K562 (cell line): ENCODE measurements around the gene ABCG1. TPM values are rescaled to one million over a fixed set of nuclear protein-coding genes. Genes with fewer than 3 reads are reported as not detected.

ENCODE experiments used
- ATAC-seq: fragments of 200-7000 bp; cut with Tn5 transposase; 3 replicates; pipeline ENCODE4 v1.9.1; 2020; ENCODE audit warnings: moderate library complexity
- BruUV-seq: library from RNA; stranded (reverse); fragments of 400-500 nt; replicated peaks from 2 replicates; lab custom pipeline; 2021; lab: Mats Ljungman, UMichigan
- CTCF ChIA-PET: fragments of 300-600 bp; formaldehyde crosslinking; extraction: SDS; loops from one replicate; lab custom pipeline; 2021; ENCODE audit warnings: low intra/inter-chr PET ratio; lab: Yijun Ruan, JAX
- POLR2A ChIA-PET: fragments of 300-600, 350-650 bp; sonication (Branson Sonifier 250); formaldehyde crosslinking; extraction: SDS; loops from one replicate; lab custom pipeline; 2021; ENCODE audit warnings: antibody characterized with exemption, inconsistent platforms; lab: Yijun Ruan, JAX
- DNase-seq, 4 experiments: peaks; one replicate each; pipeline versions ENCODE4 v3.0.0 to v3.0.0-alpha.2; 2011 to 2018; ENCODE audit warnings: low spot score in 3 of 4, mixed read lengths in 3 of 4; ENCODE audit errors: extremely low read depth in 1 of 4
- FAIRE-seq: peaks from 2 replicates; lab custom pipeline; 2011; peaks lifted over from hg19 to GRCh38; lab: Jason Lieb, UNC
- H2AFZ ChIP-seq: 2 replicates; pipeline ENCODE4 v1.6.0; 2011; ENCODE audit warnings: low read depth, low read length, control low read depth, inconsistent platforms
- H3K27ac ChIP-seq: fragments of 200-600 bp; 3 replicates; pipeline ENCODE4 v1.8.0; 2011; ENCODE audit warnings: low read depth, mild to moderate bottlenecking, control low read depth, inconsistent platforms, low read length, moderate library complexity, mixed read lengths; ENCODE audit errors: extremely low read depth
- H3K27me3 ChIP-seq, 2 experiments: fragments of 300-600 bp in 1 of 2; 2 replicates in 1 of 2; 3 replicates in 1 of 2; pipeline versions ENCODE4 v1.6.0 to v1.8.0; 2011; ENCODE audit warnings: inconsistent platforms in 2 of 2, low read length in 2 of 2, mild to moderate bottlenecking in 1 of 2, mixed read lengths in 1 of 2, moderate library complexity in 1 of 2; ENCODE audit not compliant: control insufficient read depth in 2 of 2, insufficient read depth in 2 of 2
- H3K36me3 ChIP-seq: fragments of 300-600 bp; 3 replicates; pipeline ENCODE4 v1.8.0; 2011; ENCODE audit warnings: mild to moderate bottlenecking, low read length, inconsistent platforms; ENCODE audit not compliant: control insufficient read depth, insufficient read depth
- H3K4me1 ChIP-seq, 2 experiments: fragments of 200-600 bp in 1 of 2; replicated peaks in 1 of 2; 2 replicates in 1 of 2; 3 replicates in 1 of 2; pipeline versions ENCODE4 v1.5.1 to v1.8.0; 2011; ENCODE audit warnings: inconsistent platforms in 2 of 2, low read length in 2 of 2, mild to moderate bottlenecking in 1 of 2, mixed read lengths in 1 of 2, moderate library complexity in 1 of 2; ENCODE audit not compliant: control insufficient read depth in 2 of 2, insufficient read depth in 2 of 2
- H3K4me2 ChIP-seq: 2 replicates; pipeline ENCODE4 v1.6.1; 2011; ENCODE audit warnings: low read length, control low read depth, inconsistent platforms, mixed read lengths; ENCODE audit not compliant: insufficient read depth
- H3K4me3 ChIP-seq: fragments of 200-600 bp; sonication (generic), shearing (Covaris generic); 2 replicates; pipeline ENCODE4 v1.5.1; 2016; ENCODE audit warnings: control low read depth, inconsistent platforms
- H3K79me2 ChIP-seq: fragments of 200-600 bp; 3 replicates; pipeline ENCODE4 v1.8.0; 2011; ENCODE audit warnings: low read length, inconsistent platforms; ENCODE audit not compliant: control insufficient read depth, insufficient read depth
- H3K9ac ChIP-seq, 2 experiments: 2 replicates each; pipeline versions ENCODE4 v1.6.0 to v1.6.1; 2011; ENCODE audit warnings: low read depth in 2 of 2, low read length in 2 of 2, control low read depth in 1 of 2, inconsistent platforms in 1 of 2, mild to moderate bottlenecking in 1 of 2, mixed read lengths in 1 of 2; ENCODE audit not compliant: insufficient read depth in 1 of 2
- H3K9me1 ChIP-seq: one replicate; pipeline ENCODE4 v1.6.0; 2011; ENCODE audit warnings: inconsistent platforms, mild to moderate bottlenecking, low read length, moderate library complexity; ENCODE audit not compliant: control insufficient read depth, insufficient read depth
- H3K9me3 ChIP-seq: replicated peaks from 2 replicates; pipeline ENCODE4 v1.5.1; 2011; ENCODE audit warnings: low read depth, low read length, inconsistent platforms; ENCODE audit not compliant: control insufficient read depth, insufficient read depth
- H4K20me1 ChIP-seq: replicated peaks from 2 replicates; pipeline ENCODE4 v1.6.1; 2011; ENCODE audit warnings: low read length, inconsistent platforms, mixed read lengths; ENCODE audit not compliant: control insufficient read depth, insufficient read depth
- NR3C1 ChIP-seq: sonication (generic); formaldehyde crosslinking; IDR thresholded peaks from 2 replicates; pipeline ENCODE4 v1.8.1; 2022; ENCODE audit warnings: missing genetic modification reagents
- SMARCC2 ChIP-seq: fragments of 450-650 bp; IDR thresholded peaks from 2 replicates; pipeline ENCODE4 v1.6.1; 2017; ENCODE audit warnings: antibody characterized with exemption, moderate library complexity, mild to moderate bottlenecking, low read depth
- STAG1 ChIP-seq: sonication (generic); formaldehyde crosslinking; IDR thresholded peaks from 2 replicates; pipeline ENCODE4 v1.5.0; 2020; ENCODE audit warnings: missing genetic modification reagents, borderline replicate concordance
- USF2 ChIP-seq: sonication (generic); formaldehyde crosslinking; IDR thresholded peaks from 2 replicates; pipeline ENCODE4 v1.5.0; 2020; ENCODE audit warnings: missing genetic modification reagents
- ZBTB12 ChIP-seq: fragments of 250-450 bp; sonication (Bioruptor Pico); IDR thresholded peaks from 2 replicates; pipeline ENCODE4 v1.4.0; 2020
- WGBS: fragments of 100-300 bp; shearing (Covaris generic); methylation state at CpG from one replicate; pipeline ENCODE4 v1.1.6; 2016; ENCODE audit warnings: low coverage, mixed read lengths; ENCODE audit not compliant: insufficient coverage; ENCODE audit errors: missing lambda C conversion rate; 5-methylcytosine and 5-hydroxymethylcytosine counted together
- in situ Hi-C: fragments of 300-500 bp; cut with MboI; formaldehyde crosslinking; loops from 4 replicates; pipeline ENCODE4 v1.15.0; 2018; ENCODE audit warnings: inconsistent platforms, mixed read lengths
- intact Hi-C: fragments of 100-400 bp; cut with micrococcal nuclease; formaldehyde crosslinking; loops from 2 replicates; pipeline ENCODE4 v1.14.2; 2022
- polyA plus RNA-seq, 8 experiments: library from polyadenylated mRNA; depleted of rRNA in 4 of 8; stranded (reverse) in 5 of 8; unstranded in 3 of 8; fragments of >200 nt; fragmentation: Nextera tagmentation in 2 of 8; fragmentation: Illumina TruSeq in 1 of 8; extraction: Ambion mirVana in 2 of 8; extraction: Trizol in 1 of 8; gene quantifications; 2 replicates each; pipeline versions ENCODE4 v1.2.1 to v1.2.3, GENCODE V29; 2011 to 2014; ENCODE audit warnings: inconsistent platforms in 1 of 8, missing spikeins in 1 of 8
- total RNA-seq, 7 experiments: library from RNA; depleted of rRNA in 6 of 7; stranded (reverse); fragments of >200 nt in 6 of 7; fragmentation: Illumina TruSeq in 2 of 7; extraction: Trizol in 2 of 7; gene quantifications; 2 replicates each; pipeline versions ENCODE4 v1.2.1 to v1.2.3, GENCODE V29; 2011 to 2021; ENCODE audit warnings: low replicate concordance in 1 of 7
- TF ChIP-seq, protein P1 (sequence below): conservative IDR thresholded peaks from 2 replicates; pipeline ENCODE4 v1.6.1; 2011; ENCODE audit warnings: low read depth, mild to moderate bottlenecking, low read length; ENCODE audit not compliant: control insufficient read depth
- TF ChIP-seq, protein P2 (sequence below): sonication (generic); formaldehyde crosslinking; IDR thresholded peaks from 2 replicates; pipeline ENCODE4 v1.8.0; 2022; ENCODE audit warnings: missing genetic modification reagents, mild to moderate bottlenecking, borderline replicate concordance

ABCG1 gene
- total and polyA plus RNA-seq, 9 of the 15 experiments (the other 6 are each of a cell fraction or from before 2014, with no cell fraction given) = 0.04 to 0.09 TPM; not detected in 7

GRCh38 chr21:42258885-42259407 lies 40.0 kb downstream of the ABCG1 start:
- Histone ChIP-seq H3K4me3 (no peak overlapping the region), H4K20me1 (peaks cover 16% of the 10 kb centered on the region), H2AFZ (no peak overlapping the region), H3K9ac (no peak overlapping the region), H3K4me1 (no peaks in the 10 kb centered on the region), H3K27me3 (peaks cover 26 to 63% of the 10 kb centered on the region in 2 experiments), H3K9me1 (no peaks in the 10 kb centered on the region), H3K27ac (no peak overlapping the region), H3K4me2 (no peak overlapping the region), H3K36me3 (no peaks in the 10 kb centered on the region), H3K9me3 (no peaks in the 10 kb centered on the region)
- POLR2A ChIA-PET = interaction anchor here (0.6 to 1.2 kb wide), 2 partner anchors 109 to 142 kb away, joined by 3 read pairs; no protein-coding TSS in a partner anchor
- DNase-seq = no peak
- no TSS peak for BruUV-seq
- CTCF ChIA-PET = no interaction called here
- in situ Hi-C loops (loop anchor here (10.0 kb wide), 1 partner anchor 104 kb away; no protein-coding TSS in a partner anchor), intact Hi-C loops (loop anchor here (1.0 kb wide), 2 partner anchors 95 to 114 kb away; no protein-coding TSS in a partner anchor)
- no peak for FAIRE-seq
- no peak for ATAC-seq
- WGBS = 19% methylated on average over 9 of the region's 9 CpGs
- TF ChIP-seq STAG1 (CRISPR knock-in tag) = no peak
- TF ChIP-seq, all 486 proteins: peak for 0
- H3K79me2 ChIP-seq = no peaks in the 10 kb centered on the region

DNA sequence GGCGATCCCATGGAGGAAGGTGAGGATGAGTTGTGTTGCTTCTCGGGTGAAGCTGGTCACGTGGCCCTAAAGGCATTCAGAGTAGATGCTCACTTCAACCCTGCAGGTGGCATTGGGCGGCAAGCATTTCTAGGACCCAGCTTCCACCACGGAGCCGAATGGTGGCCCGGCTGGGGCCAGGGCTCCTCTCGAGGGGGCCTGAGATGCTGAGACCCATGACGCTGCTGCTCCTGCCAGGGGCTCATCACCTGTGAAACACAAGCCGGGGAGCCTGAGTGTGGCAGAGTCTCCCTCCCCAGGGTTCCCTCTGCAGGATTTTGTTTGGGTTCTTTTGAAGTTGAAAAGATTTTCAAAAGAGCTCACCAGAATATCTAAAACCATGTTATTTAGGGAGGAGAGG lies 41.2 kb downstream of the ABCG1 start:
- WGBS = 3% methylated on average over 10 of the region's 10 CpGs
- no TSS peak for BruUV-seq
- H3K36me3 ChIP-seq = no peaks in the 10 kb centered on the region
- no peak overlapping the region for H2AFZ ChIP-seq
- DNase-seq = no peak
- intact Hi-C loops = no loop called here
- no peaks in the 10 kb centered on the region for H3K9me3 ChIP-seq
- ATAC-seq = no peak
- H3K4me2 ChIP-seq = no peak overlapping the region
- no peak overlapping the region for H3K9ac ChIP-seq
- POLR2A ChIA-PET = no interaction called here
- H3K9me1 ChIP-seq = peaks cover 2% of the 10 kb centered on the region
- TF ChIP-seq USF2 (CRISPR knock-in tag) = peak; percentile 48
- TF ChIP-seq ZBTB12 (CRISPR knock-in tag) = no peak
- TF ChIP-seq, protein P1, sequence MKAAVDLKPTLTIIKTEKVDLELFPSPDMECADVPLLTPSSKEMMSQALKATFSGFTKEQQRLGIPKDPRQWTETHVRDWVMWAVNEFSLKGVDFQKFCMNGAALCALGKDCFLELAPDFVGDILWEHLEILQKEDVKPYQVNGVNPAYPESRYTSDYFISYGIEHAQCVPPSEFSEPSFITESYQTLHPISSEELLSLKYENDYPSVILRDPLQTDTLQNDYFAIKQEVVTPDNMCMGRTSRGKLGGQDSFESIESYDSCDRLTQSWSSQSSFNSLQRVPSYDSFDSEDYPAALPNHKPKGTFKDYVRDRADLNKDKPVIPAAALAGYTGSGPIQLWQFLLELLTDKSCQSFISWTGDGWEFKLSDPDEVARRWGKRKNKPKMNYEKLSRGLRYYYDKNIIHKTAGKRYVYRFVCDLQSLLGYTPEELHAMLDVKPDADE = no peak
- no peak for TF ChIP-seq NR3C1 (CRISPR knock-in tag)
- no peak for TF ChIP-seq SMARCC2
- TF ChIP-seq, protein P2, sequence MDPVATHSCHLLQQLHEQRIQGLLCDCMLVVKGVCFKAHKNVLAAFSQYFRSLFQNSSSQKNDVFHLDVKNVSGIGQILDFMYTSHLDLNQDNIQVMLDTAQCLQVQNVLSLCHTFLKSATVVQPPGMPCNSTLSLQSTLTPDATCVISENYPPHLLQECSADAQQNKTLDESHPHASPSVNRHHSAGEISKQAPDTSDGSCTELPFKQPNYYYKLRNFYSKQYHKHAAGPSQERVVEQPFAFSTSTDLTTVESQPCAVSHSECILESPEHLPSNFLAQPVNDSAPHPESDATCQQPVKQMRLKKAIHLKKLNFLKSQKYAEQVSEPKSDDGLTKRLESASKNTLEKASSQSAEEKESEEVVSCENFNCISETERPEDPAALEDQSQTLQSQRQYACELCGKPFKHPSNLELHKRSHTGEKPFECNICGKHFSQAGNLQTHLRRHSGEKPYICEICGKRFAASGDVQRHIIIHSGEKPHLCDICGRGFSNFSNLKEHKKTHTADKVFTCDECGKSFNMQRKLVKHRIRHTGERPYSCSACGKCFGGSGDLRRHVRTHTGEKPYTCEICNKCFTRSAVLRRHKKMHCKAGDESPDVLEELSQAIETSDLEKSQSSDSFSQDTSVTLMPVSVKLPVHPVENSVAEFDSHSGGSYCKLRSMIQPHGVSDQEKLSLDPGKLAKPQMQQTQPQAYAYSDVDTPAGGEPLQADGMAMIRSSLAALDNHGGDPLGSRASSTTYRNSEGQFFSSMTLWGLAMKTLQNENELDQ (CRISPR knock-in tag) = no peak
- TF ChIP-seq, all 486 proteins: peak for 1
- Histone ChIP-seq H4K20me1 (peaks cover 16% of the 10 kb centered on the region), H3K27me3 (peaks cover 26 to 71% of the 10 kb centered on the region in 2 experiments), H3K27ac (no peak overlapping the region), H3K4me3 (no peak overlapping the region), H3K79me2 (no peaks in the 10 kb centered on the region), H3K4me1 (no peaks in the 10 kb centered on the region)
- CTCF ChIA-PET = no interaction called here
- in situ Hi-C loops = no loop called here
- FAIRE-seq = no peak
